HepG2 (cell line): Measurements from ENCODE around the gene ATP5F1C. TPM values are rescaled to one million over a fixed set of nuclear protein-coding genes. Genes with fewer than 3 reads are reported as not detected.

Experiments
- CREM ChIP-seq, 2 experiments: sonication (generic) in 1 of 2; formaldehyde crosslinking in 1 of 2; IDR thresholded peaks; 2 replicates each; pipeline versions ENCODE4 v1.4.0 to v1.6.1; 2016 to 2020; ENCODE audit warnings: antibody characterized with exemption in 1 of 2, mild to moderate bottlenecking in 1 of 2, missing genetic modification reagents in 1 of 2
- DMAP1 ChIP-seq: IDR thresholded peaks from 2 replicates; pipeline ENCODE4 v1.6.1; 2016
- FOSL2 ChIP-seq: sonication (generic); formaldehyde crosslinking; IDR thresholded peaks from 2 replicates; pipeline ENCODE4 v1.4.0; 2020; ENCODE audit warnings: missing genetic modification reagents
- GATA4 ChIP-seq: sonication (generic); IDR thresholded peaks from 2 replicates; pipeline ENCODE4 v1.6.1; 2016; ENCODE audit warnings: antibody characterized with exemption, low read depth, borderline replicate concordance
- HOXD1 ChIP-seq: sonication (generic); formaldehyde crosslinking; IDR thresholded peaks from 2 replicates; pipeline ENCODE4 v1.5.0; 2020; ENCODE audit warnings: missing genetic modification reagents
- NFIC ChIP-seq: IDR thresholded peaks from 2 replicates; pipeline ENCODE4 v1.6.1; 2012; ENCODE audit warnings: mild to moderate bottlenecking, low read length, inconsistent platforms
- REL ChIP-seq: sonication (generic); formaldehyde crosslinking; conservative IDR thresholded peaks from 2 replicates; pipeline ENCODE4 v1.8.0; 2022; ENCODE audit warnings: mild to moderate bottlenecking, missing genetic modification reagents, moderate library complexity
- STAT5B ChIP-seq: sonication (generic); formaldehyde crosslinking; IDR thresholded peaks from 2 replicates; pipeline ENCODE4 v1.4.0; 2020; ENCODE audit warnings: missing genetic modification reagents
- TOPORS ChIP-seq: sonication (generic); formaldehyde crosslinking; IDR thresholded peaks from 2 replicates; pipeline ENCODE4 v1.8.0; 2023; ENCODE audit warnings: mild to moderate bottlenecking, missing genetic modification reagents
- TRIM24 ChIP-seq: sonication (generic); formaldehyde crosslinking; IDR thresholded peaks from 2 replicates; pipeline ENCODE4 v1.8.0; 2022; ENCODE audit warnings: mild to moderate bottlenecking, missing genetic modification reagents
- ZNF160 ChIP-seq: sonication (generic); formaldehyde crosslinking; IDR thresholded peaks from 2 replicates; pipeline ENCODE4 v1.8.0; 2022; ENCODE audit warnings: mild to moderate bottlenecking, inconsistent platforms, missing genetic modification reagents
- ZNF253 ChIP-seq: sonication (generic); formaldehyde crosslinking; IDR thresholded peaks from 2 replicates; pipeline ENCODE4 v1.8.0; 2022; ENCODE audit warnings: mild to moderate bottlenecking, missing genetic modification reagents, borderline replicate concordance
- polyA plus RNA-seq, 8 experiments: library from polyadenylated mRNA; depleted of rRNA in 3 of 8; stranded (reverse) in 7 of 8; unstranded in 1 of 8; fragments of >200 nt; fragmentation: Illumina TruSeq in 4 of 8; extraction: Trizol in 4 of 8; gene quantifications; 2 replicates each; pipeline versions ENCODE4 v1.2.1 to v1.2.3, GENCODE V29; 2011 to 2016; ENCODE audit warnings: low read depth in 4 of 8, missing spikeins in 1 of 8, mixed read lengths in 1 of 8; ENCODE audit not compliant: insufficient read depth in 1 of 8
- total RNA-seq, 5 experiments: library from RNA; depleted of rRNA; stranded (reverse); fragments of >200 nt; fragmentation: Illumina TruSeq; extraction: Trizol; gene quantifications; 2 replicates each; pipeline ENCODE4 v1.2.3, GENCODE V29; 2016; ENCODE audit warnings: low read depth in 1 of 5
- TF ChIP-seq, protein P1 (sequence below): sonication (generic); formaldehyde crosslinking; IDR thresholded peaks from 2 replicates; pipeline ENCODE4 v1.8.1; 2023; ENCODE audit warnings: mild to moderate bottlenecking, missing genetic modification reagents
- TF ChIP-seq, protein P2 (sequence below), 2 experiments: fragments of 450-650 bp in 1 of 2; sonication (generic) in 1 of 2; formaldehyde crosslinking in 1 of 2; IDR thresholded peaks; 2 replicates each; pipeline versions ENCODE4 v1.6.1 to v1.8.0; 2016 to 2022; ENCODE audit warnings: antibody characterized with exemption in 1 of 2, mild to moderate bottlenecking in 1 of 2, missing genetic modification reagents in 1 of 2
- TF ChIP-seq, protein P3 (sequence below): sonication (generic); formaldehyde crosslinking; IDR thresholded peaks from 2 replicates; pipeline ENCODE4 v1.4.0; 2020; ENCODE audit warnings: missing genetic modification reagents
- TF ChIP-seq, protein P4 (sequence below): sonication (generic); formaldehyde crosslinking; IDR thresholded peaks from 2 replicates; pipeline ENCODE4 v1.8.0; 2022; ENCODE audit warnings: mild to moderate bottlenecking, missing genetic modification reagents

Gene ATP5F1C
- total and polyA plus RNA-seq, 2 of the 13 experiments (the other 11 are each of a cell fraction or from before 2014, with no cell fraction given), result 407 to 416 TPM

DNA sequence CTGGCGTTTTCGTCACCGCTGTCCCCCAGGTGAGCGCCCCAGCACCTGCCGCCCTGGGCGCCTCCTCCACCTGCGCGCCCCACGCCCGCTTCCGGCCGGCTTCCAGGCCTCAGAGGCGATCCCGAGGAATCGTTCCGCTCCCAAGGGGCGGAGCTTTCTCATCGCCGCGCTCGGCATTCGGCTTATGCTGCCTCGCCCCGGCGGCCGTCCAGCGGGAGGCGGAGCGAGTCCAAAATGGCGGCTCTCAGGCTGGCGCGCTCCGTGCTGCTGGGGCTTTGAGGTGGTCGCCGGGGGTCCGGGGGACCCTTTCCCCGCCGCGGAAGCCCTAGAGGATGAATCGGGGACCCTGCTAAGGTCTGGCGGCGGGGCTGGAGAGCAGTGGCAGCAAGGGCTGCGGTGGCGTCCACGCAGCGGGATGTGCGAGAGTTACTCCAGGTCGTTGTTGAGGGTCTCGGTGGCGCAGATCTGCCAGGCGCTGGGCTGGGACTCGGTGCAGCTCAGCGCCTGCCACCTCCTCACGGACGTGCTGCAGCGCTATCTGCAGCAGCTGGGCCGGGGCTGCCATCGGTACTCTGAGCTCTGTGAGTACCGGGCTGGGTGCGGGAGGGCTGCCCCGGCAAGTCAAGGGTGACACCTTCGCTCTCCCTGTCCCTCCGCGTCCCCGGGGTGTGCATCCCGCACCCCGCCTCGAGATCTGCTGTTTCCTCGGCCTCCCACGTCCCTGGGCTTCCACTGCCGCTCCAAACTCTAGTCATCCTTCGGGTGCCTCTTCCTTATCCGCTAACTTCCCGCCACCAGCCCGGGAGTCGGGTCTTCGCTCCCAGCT, 30.5 kb downstream of the ATP5F1C start, which contains the start of gene TAF3 (continued):
- TF ChIP-seq, protein P1, sequence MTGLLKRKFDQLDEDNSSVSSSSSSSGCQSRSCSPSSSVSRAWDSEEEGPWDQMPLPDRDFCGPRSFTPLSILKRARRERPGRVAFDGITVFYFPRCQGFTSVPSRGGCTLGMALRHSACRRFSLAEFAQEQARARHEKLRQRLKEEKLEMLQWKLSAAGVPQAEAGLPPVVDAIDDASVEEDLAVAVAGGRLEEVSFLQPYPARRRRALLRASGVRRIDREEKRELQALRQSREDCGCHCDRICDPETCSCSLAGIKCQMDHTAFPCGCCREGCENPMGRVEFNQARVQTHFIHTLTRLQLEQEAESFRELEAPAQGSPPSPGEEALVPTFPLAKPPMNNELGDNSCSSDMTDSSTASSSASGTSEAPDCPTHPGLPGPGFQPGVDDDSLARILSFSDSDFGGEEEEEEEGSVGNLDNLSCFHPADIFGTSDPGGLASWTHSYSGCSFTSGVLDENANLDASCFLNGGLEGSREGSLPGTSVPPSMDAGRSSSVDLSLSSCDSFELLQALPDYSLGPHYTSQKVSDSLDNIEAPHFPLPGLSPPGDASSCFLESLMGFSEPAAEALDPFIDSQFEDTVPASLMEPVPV (CRISPR knock-in tag), result no peak; the same call in 1 of the 2 replicates
- TF ChIP-seq, protein P2, sequence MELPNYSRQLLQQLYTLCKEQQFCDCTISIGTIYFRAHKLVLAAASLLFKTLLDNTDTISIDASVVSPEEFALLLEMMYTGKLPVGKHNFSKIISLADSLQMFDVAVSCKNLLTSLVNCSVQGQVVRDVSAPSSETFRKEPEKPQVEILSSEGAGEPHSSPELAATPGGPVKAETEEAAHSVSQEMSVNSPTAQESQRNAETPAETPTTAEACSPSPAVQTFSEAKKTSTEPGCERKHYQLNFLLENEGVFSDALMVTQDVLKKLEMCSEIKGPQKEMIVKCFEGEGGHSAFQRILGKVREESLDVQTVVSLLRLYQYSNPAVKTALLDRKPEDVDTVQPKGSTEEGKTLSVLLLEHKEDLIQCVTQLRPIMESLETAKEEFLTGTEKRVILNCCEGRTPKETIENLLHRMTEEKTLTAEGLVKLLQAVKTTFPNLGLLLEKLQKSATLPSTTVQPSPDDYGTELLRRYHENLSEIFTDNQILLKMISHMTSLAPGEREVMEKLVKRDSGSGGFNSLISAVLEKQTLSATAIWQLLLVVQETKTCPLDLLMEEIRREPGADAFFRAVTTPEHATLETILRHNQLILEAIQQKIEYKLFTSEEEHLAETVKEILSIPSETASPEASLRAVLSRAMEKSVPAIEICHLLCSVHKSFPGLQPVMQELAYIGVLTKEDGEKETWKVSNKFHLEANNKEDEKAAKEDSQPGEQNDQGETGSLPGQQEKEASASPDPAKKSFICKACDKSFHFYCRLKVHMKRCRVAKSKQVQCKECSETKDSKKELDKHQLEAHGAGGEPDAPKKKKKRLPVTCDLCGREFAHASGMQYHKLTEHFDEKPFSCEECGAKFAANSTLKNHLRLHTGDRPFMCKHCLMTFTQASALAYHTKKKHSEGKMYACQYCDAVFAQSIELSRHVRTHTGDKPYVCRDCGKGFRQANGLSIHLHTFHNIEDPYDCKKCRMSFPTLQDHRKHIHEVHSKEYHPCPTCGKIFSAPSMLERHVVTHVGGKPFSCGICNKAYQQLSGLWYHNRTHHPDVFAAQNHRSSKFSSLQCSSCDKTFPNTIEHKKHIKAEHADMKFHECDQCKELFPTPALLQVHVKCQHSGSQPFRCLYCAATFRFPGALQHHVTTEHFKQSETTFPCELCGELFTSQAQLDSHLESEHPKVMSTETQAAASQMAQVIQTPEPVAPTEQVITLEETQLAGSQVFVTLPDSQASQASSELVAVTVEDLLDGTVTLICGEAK (IDR thresholded peaks at IDR 0.05), result no peak
- TF ChIP-seq, protein P2 (CRISPR knock-in tag; IDR thresholded peaks at IDR 0.05), result peak; percentile 80
- TF ChIP-seq STAT5B (CRISPR knock-in tag) (no peak), DMAP1 (CRISPR knock-in tag) (peak; percentile 53; the same call in 1 of the 2 replicates), CREM (IDR thresholded peaks at IDR 0.05) (no peak; the same call in 1 of the 2 replicates), CREM (CRISPR knock-in tag; IDR thresholded peaks at IDR 0.05) (no peak), TRIM24 (no peak), GATA4 (peak; percentile 35; the same call in 1 of the 2 replicates), HOXD1 (CRISPR knock-in tag) (peak; percentile 50; the same call in 1 of the 2 replicates), TOPORS (CRISPR knock-in tag) (peak; percentile 94; the same call in 1 of the 2 replicates), ZNF253 (CRISPR knock-in tag) (no peak), REL (CRISPR knock-in tag) (peak; percentile 74; the same call in 1 of the 2 replicates), ZNF160 (CRISPR knock-in tag) (0 out of 2 replicates have a peak, but pooled peaks have one; percentile 54), NFIC (no peak), FOSL2 (CRISPR knock-in tag) (peak; percentile 75)
- TF ChIP-seq, protein P3, sequence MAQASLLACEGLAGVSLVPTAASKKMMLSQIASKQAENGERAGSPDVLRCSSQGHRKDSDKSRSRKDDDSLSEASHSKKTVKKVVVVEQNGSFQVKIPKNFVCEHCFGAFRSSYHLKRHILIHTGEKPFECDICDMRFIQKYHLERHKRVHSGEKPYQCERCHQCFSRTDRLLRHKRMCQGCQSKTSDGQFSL (CRISPR knock-in tag), result no peak
- TF ChIP-seq, protein P4, sequence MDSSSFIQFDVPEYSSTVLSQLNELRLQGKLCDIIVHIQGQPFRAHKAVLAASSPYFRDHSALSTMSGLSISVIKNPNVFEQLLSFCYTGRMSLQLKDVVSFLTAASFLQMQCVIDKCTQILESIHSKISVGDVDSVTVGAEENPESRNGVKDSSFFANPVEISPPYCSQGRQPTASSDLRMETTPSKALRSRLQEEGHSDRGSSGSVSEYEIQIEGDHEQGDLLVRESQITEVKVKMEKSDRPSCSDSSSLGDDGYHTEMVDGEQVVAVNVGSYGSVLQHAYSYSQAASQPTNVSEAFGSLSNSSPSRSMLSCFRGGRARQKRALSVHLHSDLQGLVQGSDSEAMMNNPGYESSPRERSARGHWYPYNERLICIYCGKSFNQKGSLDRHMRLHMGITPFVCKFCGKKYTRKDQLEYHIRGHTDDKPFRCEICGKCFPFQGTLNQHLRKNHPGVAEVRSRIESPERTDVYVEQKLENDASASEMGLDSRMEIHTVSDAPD (CRISPR knock-in tag), result 0 out of 2 replicates have a peak, but pooled peaks have one; percentile 40
